NCI-H1105 (cell line): Measurements from ENCODE around the gene SMURF1.
"Not testable (repeated sequence)": the region's sequence is repeated elsewhere in the genome, so short reads cannot be mapped to it uniquely, and the experiment has no call there.

Experiments
- DNase-seq: peaks from one replicate; lab custom pipeline; 2025; lab: John Stamatoyannopoulos, UW

The SMURF1 gene

GRCh38 chr7:99054781-99055180 is 89.1 kb downstream of the SMURF1 start:
- no peak for DNase-seq

GRCh38 chr7:99050971-99051370 is 92.9 kb downstream of the SMURF1 start:
- no peak for DNase-seq

- no peak for DNase-seq
Observed at GRCh38 chr7:99047526-99048077, 96.3 kb downstream of the SMURF1 start.

- no peak for DNase-seq
Observed at GRCh38 chr7:99046722-99047121, 97.2 kb downstream of the SMURF1 start.

GRCh38 chr7:99046262-99046661 is 97.6 kb downstream of the SMURF1 start:
- DNase-seq: not testable (repeated sequence)

- DNase-seq: not testable (repeated sequence)
Observed at GRCh38 chr7:99044858-99045257, 99.0 kb downstream of the SMURF1 start.

GRCh38 chr7:99042957-99043356 is 101.0 kb downstream of the SMURF1 start:
- DNase-seq: no peak

GRCh38 chr7:99041526-99041925 is 102.4 kb downstream of the SMURF1 start:
- no peak for DNase-seq

- DNase-seq: peak; percentile 73
Observed at GRCh38 chr7:99040104-99040958, 103.6 kb downstream of the SMURF1 start.

GRCh38 chr7:99039384-99039891 is 104.5 kb downstream of the SMURF1 start:
- no peak for DNase-seq

GRCh38 chr7:99038086-99038855 is 105.6 kb downstream of the SMURF1 start:
- DNase-seq: no peak

GRCh38 chr7:99037327-99037940 is 106.5 kb downstream of the SMURF1 start:
- DNase-seq: no peak

GRCh38 chr7:99036546-99037111 is 107.3 kb downstream of the SMURF1 start:
- no peak for DNase-seq

- DNase-seq: no peak
Observed at GRCh38 chr7:99035723-99036545, 108.0 kb downstream of the SMURF1 start.

GRCh38 chr7:99034932-99035722 is 108.8 kb downstream of the SMURF1 start:
- DNase-seq: no peak

- no peak for DNase-seq
Observed at GRCh38 chr7:99033765-99034164, 110.1 kb downstream of the SMURF1 start.

- DNase-seq: no peak
Observed at GRCh38 chr7:99032928-99033327, 111.0 kb downstream of the SMURF1 start.

- no peak for DNase-seq
Observed at GRCh38 chr7:99031496-99031895, 112.4 kb downstream of the SMURF1 start.

GRCh38 chr7:99030951-99031350 is 113.0 kb downstream of the SMURF1 start:
- no peak for DNase-seq

- DNase-seq: no peak
Observed at GRCh38 chr7:99030457-99030856, 113.5 kb downstream of the SMURF1 start.
